Muscle layer of duodenum (tissue), 2 donors: ENCODE results near the gene SLC12A7.
"Not testable (repeated sequence)": the region's sequence is repeated elsewhere in the genome, so short reads cannot be mapped to it uniquely, and the experiment has no call there.

Experiments used
- H3K27ac ChIP-seq: one replicate; pipeline ENCODE4 v1.7.0; 2013; ENCODE audit warnings: mild to moderate bottlenecking, low read length
- H3K27me3 ChIP-seq: one replicate; pipeline ENCODE4 v1.7.0; 2013; ENCODE audit warnings: low read depth, mild to moderate bottlenecking, control low read depth, low read length
- H3K36me3 ChIP-seq, 2 donors: one replicate each; pipeline ENCODE4 v1.7.0; 2013; ENCODE audit warnings: low read length in 2 of 2, control low read depth in 1 of 2, mild to moderate bottlenecking in 1 of 2; ENCODE audit not compliant: insufficient read depth in 2 of 2, control insufficient read depth in 1 of 2
- H3K4me1 ChIP-seq, 2 donors: one replicate each; pipeline ENCODE4 v1.7.0; 2013; ENCODE audit warnings: low read length in 2 of 2, mild to moderate bottlenecking in 2 of 2, control low read depth in 1 of 2, moderate library complexity in 1 of 2; ENCODE audit not compliant: insufficient read depth in 2 of 2, control insufficient read depth in 1 of 2
- H3K4me3 ChIP-seq, 2 donors: one replicate each; pipeline ENCODE4 v1.7.0; 2013; ENCODE audit warnings: low read length in 2 of 2, low read depth in 1 of 2, mild to moderate bottlenecking in 1 of 2
- H3K9me3 ChIP-seq, 2 donors: one replicate each; pipeline ENCODE4 v1.7.0; 2013; ENCODE audit warnings: low read length in 2 of 2, control low read depth in 1 of 2, mild to moderate bottlenecking in 1 of 2; ENCODE audit not compliant: control insufficient read depth in 1 of 2
- donor health status: healthy.

Gene SLC12A7

DNA sequence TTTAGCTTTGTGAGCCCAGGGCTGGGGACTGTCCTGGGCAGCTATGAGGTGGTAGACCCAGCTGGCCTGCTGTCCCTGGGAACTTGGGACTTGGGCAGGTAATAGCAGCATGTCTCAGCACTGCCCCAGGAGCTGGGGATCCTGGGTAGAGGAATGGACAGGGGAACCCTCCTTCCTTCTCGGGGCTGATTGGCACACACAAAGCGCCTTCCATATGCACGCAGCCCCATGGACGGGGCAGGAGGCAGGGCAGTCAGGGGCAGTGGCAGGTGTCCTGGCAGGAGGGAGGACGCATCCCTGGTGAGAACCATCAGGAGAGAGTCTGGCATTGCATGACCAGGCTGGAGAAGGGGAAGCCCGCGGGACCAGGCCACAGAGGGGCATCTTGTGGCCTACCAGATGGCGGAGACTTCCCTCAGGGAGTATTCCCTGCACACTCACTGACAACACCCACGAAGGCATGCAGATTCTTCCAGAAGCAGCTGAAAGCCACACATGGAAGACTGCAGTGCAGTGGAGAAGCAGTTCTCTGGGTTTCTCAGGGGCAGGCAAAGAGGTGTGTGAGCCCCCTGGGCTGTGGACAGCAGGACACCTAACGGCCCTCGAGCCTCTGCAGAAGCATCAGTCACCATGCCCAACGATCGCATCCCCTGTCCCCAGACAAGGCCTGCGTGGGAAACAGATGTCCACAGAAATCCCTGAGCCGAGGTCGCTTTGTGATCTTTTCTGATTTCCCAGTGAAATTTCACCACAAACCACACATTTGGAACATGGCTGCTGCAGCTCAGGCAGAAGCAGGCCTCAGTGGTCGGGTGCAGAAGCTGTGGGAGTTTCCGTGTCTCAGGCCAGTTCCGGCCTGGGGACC lies 110.2 kb downstream of the SLC12A7 start:
- H3K27ac ChIP-seq = no peak overlapping the region
- no peaks in the 10 kb centered on the region for H3K9me3 ChIP-seq
- peaks cover 0 to 29% of the 10 kb centered on the region in 2 donors for H3K4me1 ChIP-seq
- H3K36me3 ChIP-seq = no peaks in the 10 kb centered on the region
- H3K27me3 ChIP-seq = no peaks in the 10 kb centered on the region
- no peak overlapping the region for H3K4me3 ChIP-seq

DNA sequence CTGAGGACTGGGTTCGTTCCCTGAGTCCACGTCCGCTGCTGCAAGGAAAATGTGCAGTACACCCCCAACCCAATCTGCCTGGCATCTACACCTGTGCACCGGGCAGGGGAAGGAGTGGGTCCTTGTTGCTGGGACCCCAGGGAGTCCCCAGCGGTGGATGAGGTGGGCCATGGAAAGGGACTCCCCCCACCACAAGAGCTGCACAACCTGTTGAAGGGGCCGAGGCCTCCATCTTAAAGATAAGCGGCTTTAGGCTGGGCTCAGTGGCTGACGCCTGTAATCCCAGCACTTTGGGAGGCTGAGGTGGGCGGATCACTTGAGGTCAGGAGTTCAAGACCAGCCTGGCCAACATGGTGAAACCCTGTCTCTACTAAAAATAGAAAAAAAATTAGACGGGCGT lies 111.0 kb downstream of the SLC12A7 start:
- not testable (repeated sequence) for H3K27me3 ChIP-seq, H3K9me3 ChIP-seq, H3K36me3 ChIP-seq, H3K4me3 ChIP-seq, H3K27ac ChIP-seq
- H3K4me1 ChIP-seq = peaks cover 0 to 29% of the 10 kb centered on the region in 2 donors
